Endothelial cell (in vitro differentiated cells): ENCODE results near the gene EHBP1. TPM values are rescaled to one million over a fixed set of nuclear protein-coding genes. Genes with fewer than 3 reads are reported as not detected.

Experiments
- DNase-seq: peaks from one replicate; pipeline ENCODE4 v3.0.0; 2021; ENCODE audit warnings: low spot score
- H3K27ac Mint-ChIP-seq: one replicate; pipeline ENCODE4 v1.8.0; 2021; ENCODE audit warnings: mixed read lengths, inconsistent platforms; ENCODE audit not compliant: unreplicated experiment
- H3K27me3 Mint-ChIP-seq: one replicate; pipeline ENCODE4 v1.8.0; 2021; ENCODE audit warnings: mild to moderate bottlenecking, moderate library complexity, mixed read lengths, inconsistent platforms; ENCODE audit not compliant: unreplicated experiment
- H3K36me3 Mint-ChIP-seq: one replicate; pipeline ENCODE4 v1.8.0; 2021; ENCODE audit warnings: mild to moderate bottlenecking, low read depth, mixed read lengths, inconsistent platforms; ENCODE audit not compliant: unreplicated experiment
- H3K4me1 Mint-ChIP-seq: one replicate; pipeline ENCODE4 v1.8.0; 2021; ENCODE audit warnings: mild to moderate bottlenecking, mixed read lengths, inconsistent platforms; ENCODE audit not compliant: unreplicated experiment
- H3K4me3 Mint-ChIP-seq: one replicate; pipeline ENCODE4 v1.8.0; 2021; ENCODE audit warnings: mild to moderate bottlenecking, mixed read lengths, inconsistent platforms; ENCODE audit not compliant: unreplicated experiment
- H3K9me3 Mint-ChIP-seq: one replicate; pipeline ENCODE4 v1.8.0; 2021; ENCODE audit warnings: mixed read lengths, inconsistent platforms; ENCODE audit not compliant: unreplicated experiment
- CTCF ChIP-seq: fragments of 200-600 bp; sonication (generic); IDR thresholded peaks from one replicate; pipeline ENCODE4 v1.5.0; 2021; ENCODE audit warnings: antibody characterized with exemption; ENCODE audit not compliant: unreplicated experiment
- total RNA-seq: library from RNA; stranded (reverse); fragmentation: NEBNext Ultra II Directional; extraction: Animal tissue kit (Norgen Biotek cat#: 25700); gene quantifications from one replicate; pipeline ENCODE4 v1.2.1, GENCODE V29; 2021; ENCODE audit not compliant: unreplicated experiment

EHBP1 gene
- total RNA-seq, 1 donor from 2014 or later: 54.4 TPM

DNA sequence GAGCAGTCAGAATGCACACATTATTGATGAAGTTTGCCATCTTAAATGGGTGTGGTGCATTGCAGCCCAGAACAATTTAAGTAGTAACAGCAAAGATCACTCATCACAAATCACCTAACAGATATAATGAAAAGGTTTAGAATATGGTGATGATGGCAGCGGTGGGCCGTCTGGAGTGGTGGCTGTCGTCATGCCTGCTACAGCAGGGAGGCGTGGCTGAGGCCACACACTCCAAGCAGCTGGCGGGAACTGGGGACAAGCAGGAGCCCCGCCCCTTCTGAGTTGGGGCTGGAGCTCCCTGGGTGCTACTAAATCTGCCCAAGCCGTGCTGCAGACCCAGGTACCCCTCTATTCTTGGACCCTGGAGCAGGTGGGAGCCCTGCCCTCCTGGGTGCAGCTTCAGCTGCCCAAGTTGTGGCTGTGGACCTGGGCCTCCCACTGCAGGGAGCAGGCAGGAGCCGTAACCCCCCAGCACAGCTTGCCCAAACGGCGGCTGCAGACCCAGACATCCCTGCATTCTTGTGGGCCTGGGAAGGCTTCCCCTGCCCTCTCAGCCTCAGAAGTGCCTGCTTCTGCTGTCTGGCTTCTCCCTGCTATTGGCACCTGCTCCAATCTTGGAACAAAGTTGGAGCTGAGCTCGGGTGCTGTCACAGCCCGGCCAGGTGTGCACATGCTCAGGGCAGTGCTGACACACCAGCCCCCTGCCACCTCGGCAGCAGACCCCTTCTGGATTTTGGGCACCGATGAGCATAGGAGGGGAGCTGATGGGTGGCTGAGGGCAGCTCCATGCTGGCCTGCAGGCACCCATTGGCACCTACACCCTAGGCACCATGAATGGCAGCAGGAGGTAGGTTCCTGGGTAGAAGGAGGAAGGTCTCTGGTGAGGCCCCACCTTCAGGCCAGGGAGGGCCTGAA lies 149.3 kb downstream of the EHBP1 start:
- no peak for DNase-seq
- H3K9me3 Mint-ChIP-seq: no peaks in the 10 kb centered on the region
- peaks cover 19% of the 10 kb centered on the region for H3K36me3 Mint-ChIP-seq
- no peaks in the 10 kb centered on the region for H3K4me1 Mint-ChIP-seq
- peaks cover 2% of the 10 kb centered on the region for H3K27me3 Mint-ChIP-seq
- TF ChIP-seq CTCF: no peak
- peak overlapping the region; percentile 81 for H3K27ac Mint-ChIP-seq
- peak overlapping the region; percentile 80 for H3K4me3 Mint-ChIP-seq

GRCh38 chr2:62856228-62857040 lies 150.9 kb downstream of the EHBP1 start:
- Mint-ChIP-seq H3K9me3 (no peaks in the 10 kb centered on the region), H3K4me1 (no peaks in the 10 kb centered on the region), H3K27ac (no peak overlapping the region), H3K4me3 (no peak overlapping the region), H3K36me3 (peaks cover 19% of the 10 kb centered on the region), H3K27me3 (peaks cover 2% of the 10 kb centered on the region)
- no peak for TF ChIP-seq CTCF
- no peak for DNase-seq

GRCh38 chr2:62857139-62857931 lies 151.8 kb downstream of the EHBP1 start:
- Mint-ChIP-seq H3K36me3 (peaks cover 19% of the 10 kb centered on the region), H3K27me3 (peaks cover 2% of the 10 kb centered on the region), H3K4me3 (no peak overlapping the region), H3K27ac (no peak overlapping the region), H3K9me3 (no peaks in the 10 kb centered on the region), H3K4me1 (no peaks in the 10 kb centered on the region)
- no peak for TF ChIP-seq CTCF
- no peak for DNase-seq

- H3K9me3 Mint-ChIP-seq: no peaks in the 10 kb centered on the region
- peaks cover 16% of the 10 kb centered on the region for H3K36me3 Mint-ChIP-seq
- DNase-seq: no peak
- H3K27ac Mint-ChIP-seq: no peak overlapping the region
- no peaks in the 10 kb centered on the region for H3K4me1 Mint-ChIP-seq
- H3K4me3 Mint-ChIP-seq: no peak overlapping the region
- H3K27me3 Mint-ChIP-seq: peaks cover 2% of the 10 kb centered on the region
- no peak for TF ChIP-seq CTCF
Observed at GRCh38 chr2:62858231-62858832, 152.8 kb downstream of the EHBP1 start.
